SH-SY5Y (cell line): ENCODE data around the gene LAMC1.

Source experiments
- GATA2 ChIP-seq: IDR thresholded peaks from 2 replicates; pipeline ENCODE4 v1.6.1; 2011; ENCODE audit warnings: mild to moderate bottlenecking, low read depth, low read length
- GATA3 ChIP-seq: IDR thresholded peaks from 2 replicates; pipeline ENCODE4 v1.6.1; 2011; ENCODE audit warnings: low read depth, mild to moderate bottlenecking, low read length, moderate library complexity

LAMC1 gene

GRCh38 chr1:183147735-183148134 lies 124.5 kb downstream of the LAMC1 start:
- TF ChIP-seq GATA2 (no peak), GATA3 (no peak)

- no peak for TF ChIP-seq GATA2
- TF ChIP-seq GATA3, result no peak
Observed at GRCh38 chr1:183148599-183148998, 125.4 kb downstream of the LAMC1 start.

GRCh38 chr1:183149273-183149672 lies 126.1 kb downstream of the LAMC1 start:
- TF ChIP-seq GATA3, result no peak
- TF ChIP-seq GATA2, result no peak

GRCh38 chr1:183150445-183150844 lies 127.2 kb downstream of the LAMC1 start:
- TF ChIP-seq GATA2 (no peak), GATA3 (no peak)

- no peak for TF ChIP-seq GATA3
- no peak for TF ChIP-seq GATA2
Observed at GRCh38 chr1:183152180-183152579, 129.0 kb downstream of the LAMC1 start.

- TF ChIP-seq GATA3, result no peak
- no peak for TF ChIP-seq GATA2
Observed at GRCh38 chr1:183155939-183156338, 132.7 kb downstream of the LAMC1 start.

GRCh38 chr1:183159960-183160359 lies 136.7 kb downstream of the LAMC1 start:
- no peak for TF ChIP-seq GATA3
- no peak for TF ChIP-seq GATA2

- no peak for TF ChIP-seq GATA2
- no peak for TF ChIP-seq GATA3
Observed at GRCh38 chr1:183161391-183161790, 138.2 kb downstream of the LAMC1 start.

- TF ChIP-seq GATA2, result no peak
- TF ChIP-seq GATA3, result no peak
Observed at GRCh38 chr1:183163316-183163715, 140.1 kb downstream of the LAMC1 start.

GRCh38 chr1:183164340-183164739 lies 141.1 kb downstream of the LAMC1 start:
- no peak for TF ChIP-seq GATA2
- TF ChIP-seq GATA3, result no peak

- TF ChIP-seq GATA2, result no peak
- TF ChIP-seq GATA3, result no peak
Observed at GRCh38 chr1:183164963-183165362, 141.7 kb downstream of the LAMC1 start.

- TF ChIP-seq GATA3, result no peak
- TF ChIP-seq GATA2, result no peak
Observed at GRCh38 chr1:183165456-183165855, 142.2 kb downstream of the LAMC1 start.

GRCh38 chr1:183166454-183166853 lies 143.2 kb downstream of the LAMC1 start:
- TF ChIP-seq GATA3, result no peak
- no peak for TF ChIP-seq GATA2

GRCh38 chr1:183167676-183168075 lies 144.5 kb downstream of the LAMC1 start:
- TF ChIP-seq GATA2 (no peak), GATA3 (no peak)

GRCh38 chr1:183168308-183168707 lies 145.1 kb downstream of the LAMC1 start:
- TF ChIP-seq GATA3 (no peak), GATA2 (no peak)

GRCh38 chr1:183173828-183174227 lies 150.6 kb downstream of the LAMC1 start:
- no peak for TF ChIP-seq GATA3
- TF ChIP-seq GATA2, result no peak

GRCh38 chr1:183175631-183176030 lies 152.4 kb downstream of the LAMC1 start:
- TF ChIP-seq GATA3 (no peak), GATA2 (no peak)
